ENCODE results near the gene BRINP1.

BRINP1 gene

GRCh38 chr9:119322184-119322583 lies 47.1 kb downstream of the BRINP1 start:
- no peak overlapping the region for H3K4me3 ChIP-seq (replicated peaks; ENCODE audit: insufficient read depth, low read length)
- DNase-seq (ENCODE audit: low read depth in 1 of 2, low spot score in 1 of 2): no peak
- H3K27ac ChIP-seq (replicated peaks): no peak overlapping the region
- H3K27me3 ChIP-seq (ENCODE audit: insufficient read depth, poor library complexity, severe bottlenecking): no peaks in the 10 kb centered on the region
- TF ChIP-seq REST (IDR thresholded peaks at IDR 0.05; ENCODE audit: insufficient replicate concordance, low read depth): no peak
- TF ChIP-seq CTCF (IDR thresholded peaks at IDR 0.05; ENCODE audit: insufficient read depth, low read length): no peak
- TF ChIP-seq SPI1 (IDR thresholded peaks at IDR 0.05; ENCODE audit: borderline replicate concordance, low read depth): no peak
- TF ChIP-seq POLR2AphosphoS5 (IDR thresholded peaks at IDR 0.05; ENCODE audit: low read depth): no peak
- no peak for TF ChIP-seq GABPA (IDR thresholded peaks at IDR 0.05; ENCODE audit: low read depth)

- Histone ChIP-seq H3K27me3 (ENCODE audit: insufficient read depth, poor library complexity, severe bottlenecking) (no peaks in the 10 kb centered on the region), H3K4me3 (replicated peaks; ENCODE audit: insufficient read depth, low read length) (no peak overlapping the region), H3K27ac (replicated peaks) (no peak overlapping the region)
- TF ChIP-seq POLR2AphosphoS5 (IDR thresholded peaks at IDR 0.05; ENCODE audit: low read depth) (no peak), SPI1 (IDR thresholded peaks at IDR 0.05; ENCODE audit: borderline replicate concordance, low read depth) (no peak), REST (IDR thresholded peaks at IDR 0.05; ENCODE audit: insufficient replicate concordance, low read depth) (no peak), CTCF (IDR thresholded peaks at IDR 0.05; ENCODE audit: insufficient read depth, low read length) (no peak), GABPA (IDR thresholded peaks at IDR 0.05; ENCODE audit: low read depth) (no peak)
- DNase-seq (ENCODE audit: low read depth in 1 of 2, low spot score in 1 of 2): no peak
These were observed 50.9 kb downstream of the BRINP1 start for GRCh38 chr9:119318371-119318770.

GRCh38 chr9:119313846-119314245 lies 55.4 kb downstream of the BRINP1 start:
- Histone ChIP-seq H3K27ac (replicated peaks) (no peak overlapping the region), H3K27me3 (ENCODE audit: insufficient read depth, poor library complexity, severe bottlenecking) (no peaks in the 10 kb centered on the region), H3K4me3 (replicated peaks; ENCODE audit: insufficient read depth, low read length) (no peak overlapping the region)
- TF ChIP-seq CTCF (IDR thresholded peaks at IDR 0.05; ENCODE audit: insufficient read depth, low read length) (no peak), POLR2AphosphoS5 (IDR thresholded peaks at IDR 0.05; ENCODE audit: low read depth) (no peak), SPI1 (IDR thresholded peaks at IDR 0.05; ENCODE audit: borderline replicate concordance, low read depth) (no peak), REST (IDR thresholded peaks at IDR 0.05; ENCODE audit: insufficient replicate concordance, low read depth) (no peak), GABPA (IDR thresholded peaks at IDR 0.05; ENCODE audit: low read depth) (no peak)
- no peak for DNase-seq (ENCODE audit: low read depth in 1 of 2, low spot score in 1 of 2)

Data from HL-60 (cell line).